ENCODE results near the gene NRROS.
A peak's percentile ranks its signal among the peaks of the same experiment; 100 is the strongest.

The NRROS gene

DNA sequence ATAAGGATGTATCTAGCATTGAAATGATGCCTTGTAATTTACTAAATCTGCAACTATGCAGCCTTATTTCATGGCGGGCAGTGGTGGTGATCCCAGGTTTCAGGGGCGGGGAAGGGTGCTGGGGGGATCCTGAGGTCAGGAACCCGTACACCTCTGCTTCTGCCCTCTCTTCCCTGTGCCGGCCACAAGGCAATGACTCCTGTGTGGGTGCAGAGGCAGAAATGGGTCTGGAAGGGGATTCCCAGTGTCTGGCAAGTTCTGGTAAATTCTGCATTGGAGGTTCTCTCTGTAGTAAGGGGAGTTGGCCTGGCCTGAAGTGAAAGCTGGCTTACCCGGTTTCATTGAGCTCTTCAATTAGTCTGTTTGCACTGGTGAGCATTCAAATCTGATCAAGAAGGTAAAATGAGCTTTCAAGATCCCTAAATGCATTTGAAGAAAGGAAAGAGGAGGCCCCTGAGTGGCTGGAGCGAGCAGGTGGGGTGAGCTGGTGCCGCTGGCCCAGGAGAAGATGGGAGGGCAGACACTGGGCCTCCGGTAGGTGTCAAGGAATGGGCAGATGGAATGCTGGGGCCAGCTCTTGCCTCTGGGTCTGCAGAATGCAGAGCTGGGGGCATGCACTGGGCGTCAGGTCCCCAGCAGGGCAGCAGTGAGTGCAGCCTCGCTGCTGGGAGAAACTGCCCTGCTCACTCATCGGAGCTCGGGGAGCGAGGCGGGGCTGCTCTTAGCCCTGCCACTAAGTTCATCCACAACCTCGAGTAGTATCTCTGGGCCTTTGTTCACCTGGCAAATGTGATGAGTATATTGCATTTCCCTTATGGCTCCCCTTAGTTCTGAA, 13.7 kb downstream of the NRROS start:
- no peak for DNase-seq

DNA sequence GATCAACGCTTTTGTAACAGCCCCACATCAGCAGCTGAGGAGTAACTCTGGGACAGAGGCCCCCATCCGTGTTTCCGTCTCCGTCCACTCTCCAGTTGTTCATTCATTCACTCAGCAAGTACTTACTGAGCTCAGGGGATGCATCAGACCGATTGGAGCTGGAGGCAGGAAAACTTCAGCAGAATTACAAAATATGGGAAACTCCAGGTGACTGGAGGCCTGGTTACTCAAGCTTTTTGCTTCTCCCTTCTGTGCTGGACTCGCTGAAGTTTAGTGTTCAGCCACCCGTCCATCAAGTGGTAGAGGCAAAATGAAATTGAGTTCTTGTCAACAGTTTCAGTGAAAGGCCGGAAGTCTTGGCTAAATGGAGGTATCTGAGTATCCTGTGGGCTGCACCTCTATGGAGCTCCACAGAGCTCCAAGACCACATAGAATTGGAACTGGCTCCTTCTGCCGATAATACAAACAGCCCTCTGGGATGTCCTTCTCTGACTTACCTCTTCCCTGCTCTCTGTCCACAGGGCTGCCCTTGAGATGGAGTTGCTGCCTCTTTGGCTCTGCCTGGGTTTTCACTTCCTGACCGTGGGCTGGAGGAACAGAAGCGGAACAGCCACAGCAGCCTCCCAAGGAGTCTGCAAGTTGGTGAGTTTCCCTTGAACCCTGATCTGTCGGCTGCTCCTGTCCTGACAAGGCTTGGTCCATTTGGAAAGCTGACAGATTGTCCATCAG, 14.7 kb downstream of the NRROS start:
- DNase-seq = no peak

DNA sequence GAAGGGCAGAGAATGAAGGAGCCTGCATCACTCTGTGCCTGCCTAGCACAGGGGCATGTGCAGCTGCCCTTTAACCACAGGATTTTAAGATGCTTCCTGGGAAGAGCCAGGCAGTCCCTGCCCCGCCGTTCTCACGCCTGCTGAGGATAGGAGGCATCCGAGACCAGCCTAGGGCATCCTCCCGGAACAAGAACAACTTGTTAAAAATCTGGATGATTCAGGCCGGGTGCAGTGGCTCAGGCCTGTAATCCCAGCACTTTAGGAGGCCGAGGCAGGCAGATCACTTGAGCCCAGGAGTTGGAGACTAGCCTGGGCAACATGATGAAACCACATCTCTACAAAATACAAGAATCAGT, 15.2 kb downstream of the NRROS start:
- no peak for DNase-seq

GRCh38 chr3:196655496-196655895, 16.0 kb downstream of the NRROS start:
- no peak for DNase-seq

GRCh38 chr3:196656213-196656612, 16.7 kb downstream of the NRROS start:
- DNase-seq = no peak

- no peak for DNase-seq
Measured at GRCh38 chr3:196659901-196660351, 20.4 kb downstream of the NRROS start.

GRCh38 chr3:196660381-196661166, 21.1 kb downstream of the NRROS start:
- DNase-seq = peak; percentile 83

DNA sequence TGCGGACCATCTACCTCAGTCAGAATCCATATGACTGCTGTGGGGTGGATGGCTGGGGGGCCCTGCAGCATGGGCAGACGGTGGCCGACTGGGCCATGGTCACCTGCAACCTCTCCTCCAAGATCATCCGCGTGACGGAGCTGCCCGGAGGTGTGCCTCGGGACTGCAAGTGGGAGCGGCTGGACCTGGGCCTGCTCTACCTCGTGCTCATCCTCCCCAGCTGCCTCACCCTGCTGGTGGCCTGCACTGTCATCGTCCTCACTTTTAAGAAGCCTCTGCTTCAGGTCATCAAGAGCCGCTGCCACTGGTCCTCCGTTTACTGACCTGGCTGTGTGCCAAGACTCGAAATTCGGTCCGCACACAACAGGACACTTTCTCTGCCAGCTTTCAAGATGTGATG, 21.9 kb downstream of the NRROS start:
- DNase-seq = no peak

GRCh38 chr3:196662033-196662432, 22.5 kb downstream of the NRROS start:
- DNase-seq = no peak

- DNase-seq = no peak
Measured at GRCh38 chr3:196662711-196663571, 23.4 kb downstream of the NRROS start.

DNA sequence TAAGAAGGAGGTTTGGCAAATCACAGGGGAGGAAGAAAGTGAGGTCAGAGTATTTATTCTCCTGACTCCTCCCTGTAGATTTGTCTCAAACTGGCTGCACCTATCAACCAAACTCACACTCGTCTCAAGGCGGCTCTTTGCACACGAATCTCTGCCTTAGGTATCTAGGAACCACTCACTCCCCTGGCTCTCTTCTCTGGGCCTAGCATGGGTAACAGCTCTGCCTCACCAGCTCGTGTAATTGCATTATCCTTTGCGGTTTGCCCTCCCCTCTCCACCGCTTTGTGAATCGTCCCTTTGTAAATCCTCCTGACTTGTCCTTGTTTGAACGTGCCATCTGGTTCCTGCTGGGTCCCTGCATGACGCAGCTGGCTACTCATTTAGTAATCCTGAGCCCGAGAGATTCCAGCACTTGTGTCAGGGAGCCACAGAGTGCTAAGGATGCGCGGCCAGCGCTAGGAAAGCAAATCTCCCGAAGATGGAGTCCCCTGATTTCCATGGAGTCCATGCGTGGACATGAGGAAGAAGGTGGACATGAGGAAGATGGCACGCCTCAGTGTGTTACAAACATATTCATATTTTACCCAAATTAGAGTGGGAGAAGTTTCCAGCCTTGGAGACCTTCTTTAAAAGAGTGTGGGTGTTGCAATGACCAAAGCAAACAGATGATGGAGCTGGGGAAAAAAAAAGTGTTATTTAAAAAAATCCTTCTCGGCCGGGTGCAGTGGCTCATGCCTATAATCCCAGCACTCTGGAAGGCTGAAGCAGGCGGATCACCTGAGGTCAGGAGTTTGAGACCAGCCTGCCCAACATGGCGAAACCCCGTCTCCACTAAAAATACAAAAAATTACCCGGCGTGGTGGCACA, 26.7 kb downstream of the NRROS start:
- DNase-seq = peak; percentile 85

DNA sequence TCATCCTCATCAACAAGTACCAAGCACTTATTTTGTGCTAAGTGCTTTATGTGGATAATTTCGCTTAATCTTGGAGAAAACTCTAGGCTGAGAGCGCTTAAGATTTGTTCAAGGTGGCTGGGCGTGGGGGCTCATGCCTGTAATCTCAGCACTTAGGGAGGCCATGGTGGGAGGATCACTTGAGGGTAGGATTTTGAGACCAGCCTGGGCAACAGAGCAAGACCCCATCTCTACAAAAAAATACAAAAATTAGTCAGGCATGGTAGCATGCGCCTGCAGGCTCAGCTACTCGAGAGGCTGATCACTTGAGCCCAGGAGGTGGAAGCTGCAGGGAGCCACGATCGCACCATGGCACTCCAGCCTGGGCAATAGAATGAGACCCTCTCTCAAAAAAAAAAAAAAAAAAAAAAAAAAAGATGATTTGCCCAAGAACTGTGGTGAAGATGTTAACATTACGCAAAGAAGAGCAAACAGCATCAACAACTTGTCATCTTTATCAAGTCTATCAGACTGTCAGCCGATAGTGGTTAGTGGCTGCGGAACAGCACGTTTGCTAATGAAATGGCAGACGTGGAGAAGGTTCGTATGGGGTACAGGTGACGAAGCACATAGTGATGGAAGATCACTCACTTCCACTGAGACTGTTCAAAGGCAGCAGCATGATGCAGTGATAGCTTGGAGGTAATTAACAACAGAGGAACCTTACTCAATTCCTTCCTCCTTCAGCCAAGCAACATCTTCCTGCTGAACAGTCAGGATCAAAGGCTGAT, 27.7 kb downstream of the NRROS start:
- no peak for DNase-seq

- no peak for DNase-seq
Measured at GRCh38 chr3:196670339-196670738, 30.8 kb downstream of the NRROS start.

DNA sequence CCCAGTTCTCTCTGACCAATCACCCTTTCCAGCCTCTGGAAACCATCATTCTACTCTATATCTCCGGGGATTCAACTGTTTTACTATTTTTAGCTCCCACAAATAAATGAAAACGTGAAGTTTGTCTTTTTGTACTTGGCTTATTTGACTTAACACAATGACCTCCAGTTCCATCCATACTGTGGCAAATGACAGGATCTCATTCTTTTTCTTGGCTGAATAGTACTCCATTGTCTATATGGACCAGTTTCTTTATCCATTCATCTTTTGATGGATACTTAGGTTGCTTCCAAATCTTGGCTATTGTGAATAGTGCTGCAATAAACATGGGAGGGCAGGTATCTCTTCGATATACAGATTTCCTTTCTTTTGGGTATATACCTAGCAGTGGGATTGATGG, 34.1 kb downstream of the NRROS start:
- DNase-seq = no peak

DNA sequence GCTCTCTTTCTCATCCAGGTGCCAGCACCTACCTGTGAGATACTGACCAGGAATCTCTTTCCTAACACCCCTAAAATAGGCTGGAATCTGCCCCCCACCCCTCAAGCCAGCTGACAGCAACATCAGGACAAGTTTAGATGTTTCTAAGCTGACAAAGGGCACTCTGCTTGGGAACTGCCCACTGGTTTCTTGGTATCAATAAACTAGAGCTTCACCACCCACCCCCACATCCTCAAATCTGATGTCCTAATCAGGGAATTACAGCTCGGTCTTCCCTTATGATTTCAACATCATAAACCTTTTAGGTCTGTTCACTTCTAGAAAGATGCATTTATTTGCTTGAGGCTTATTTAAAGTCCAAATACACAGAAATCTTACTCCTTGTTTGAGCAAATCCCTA, 37.9 kb downstream of the NRROS start:
- no peak for DNase-seq

DNA sequence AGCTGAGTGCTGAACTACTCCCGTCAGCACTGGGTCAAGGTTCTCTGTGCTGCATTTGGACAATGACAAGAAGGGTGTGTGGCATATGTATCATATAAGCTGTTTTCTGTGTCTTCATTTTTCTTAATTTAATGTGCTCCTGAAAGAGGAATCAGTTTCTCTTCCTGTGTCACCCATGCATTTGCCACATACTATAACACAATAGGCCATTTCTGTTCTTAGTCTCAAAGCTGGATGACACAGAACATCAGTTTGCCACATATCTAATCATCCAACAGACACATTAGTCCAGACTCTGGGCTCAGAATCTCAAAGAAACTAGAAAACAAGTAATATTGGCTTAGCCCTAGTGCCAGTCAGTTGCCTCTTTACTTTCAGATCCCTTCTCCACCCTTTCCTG, 38.4 kb downstream of the NRROS start:
- DNase-seq = no peak

GRCh38 chr3:196684548-196685407, 45.3 kb downstream of the NRROS start:
- peak; percentile 76 for DNase-seq

- no peak for DNase-seq
Measured at GRCh38 chr3:196686436-196686835, 46.9 kb downstream of the NRROS start.

GRCh38 chr3:196688349-196688748, 48.9 kb downstream of the NRROS start:
- DNase-seq = no peak

All from NCI-H774 (cell line).